Nephron progenitor cell (in vitro differentiated cells): Measurements from ENCODE around the gene ATP2C2.

Experiments
- DNase-seq: peaks from one replicate; pipeline ENCODE4 v3.0.0; 2021
- H3K27ac Mint-ChIP-seq: 2 replicates; pipeline ENCODE4 v1.8.0; 2021; ENCODE audit warnings: mild to moderate bottlenecking, moderate library complexity, mixed read lengths
- H3K27me3 Mint-ChIP-seq: 2 replicates; pipeline ENCODE4 v1.8.0; 2021; ENCODE audit warnings: mild to moderate bottlenecking, low read depth, mixed read lengths; ENCODE audit not compliant: poor library complexity
- H3K36me3 Mint-ChIP-seq: 2 replicates; pipeline ENCODE4 v1.8.0; 2021; ENCODE audit warnings: low read depth, mixed read lengths
- H3K4me1 Mint-ChIP-seq: 2 replicates; pipeline ENCODE4 v1.8.0; 2021; ENCODE audit warnings: mixed read lengths
- H3K4me3 Mint-ChIP-seq: 2 replicates; pipeline ENCODE4 v1.8.0; 2021; ENCODE audit warnings: mild to moderate bottlenecking, moderate library complexity, mixed read lengths
- H3K9me3 Mint-ChIP-seq: 2 replicates; pipeline ENCODE4 v1.8.0; 2021; ENCODE audit warnings: mild to moderate bottlenecking, moderate library complexity, mixed read lengths
- CTCF ChIP-seq: fragments of 200-600 bp; sonication (generic); IDR thresholded peaks from 2 replicates; pipeline ENCODE4 v1.5.0; 2021; ENCODE audit warnings: antibody characterized with exemption

Gene ATP2C2

GRCh38 chr16:84367297-84367680 lies 1.0 kb upstream of the ATP2C2 start:
- Mint-ChIP-seq H3K27me3 (peaks cover 67% of the 10 kb centered on the region), H3K27ac (no peak overlapping the region), H3K9me3 (no peaks in the 10 kb centered on the region), H3K36me3 (no peaks in the 10 kb centered on the region), H3K4me1 (peaks cover 24% of the 10 kb centered on the region), H3K4me3 (peak overlapping the region; percentile 40)
- no peak for TF ChIP-seq CTCF
- DNase-seq: no peak

GRCh38 chr16:84367750-84368307 lies 509 bp upstream of the ATP2C2 start:
- no peak for TF ChIP-seq CTCF

GRCh38 chr16:84369105-84369504 lies 767 bp downstream of the ATP2C2 start:
- peaks cover 8% of the 10 kb centered on the region for H3K4me1 Mint-ChIP-seq
- H3K9me3 Mint-ChIP-seq: no peaks in the 10 kb centered on the region
- TF ChIP-seq CTCF: no peak
- H3K36me3 Mint-ChIP-seq: no peaks in the 10 kb centered on the region
- H3K27me3 Mint-ChIP-seq: peaks cover 78% of the 10 kb centered on the region
- no peak overlapping the region for H3K27ac Mint-ChIP-seq
- DNase-seq: no peak
- peak overlapping the region; percentile 79 for H3K4me3 Mint-ChIP-seq

More at GRCh38 chr16:84367750-84368307, 509 bp upstream of the ATP2C2 start:
- H3K27me3 Mint-ChIP-seq: peaks cover 70% of the 10 kb centered on the region
- no peak for DNase-seq
- H3K9me3 Mint-ChIP-seq: no peaks in the 10 kb centered on the region
- H3K4me1 Mint-ChIP-seq: peaks cover 19% of the 10 kb centered on the region
- H3K4me3 Mint-ChIP-seq: peak overlapping the region; percentile 36
- H3K36me3 Mint-ChIP-seq: no peaks in the 10 kb centered on the region
- no peak overlapping the region for H3K27ac Mint-ChIP-seq

GRCh38 chr16:84369938-84370627 lies 1.7 kb downstream of the ATP2C2 start:
- Mint-ChIP-seq H3K9me3 (no peaks in the 10 kb centered on the region), H3K4me3 (no peak overlapping the region), H3K4me1 (peaks cover 4% of the 10 kb centered on the region), H3K36me3 (no peaks in the 10 kb centered on the region), H3K27me3 (peaks cover 82% of the 10 kb centered on the region), H3K27ac (no peak overlapping the region)
- TF ChIP-seq CTCF: no peak
- no peak for DNase-seq

- TF ChIP-seq CTCF: no peak
- Mint-ChIP-seq H3K4me3 (no peak overlapping the region), H3K27me3 (peaks cover 83% of the 10 kb centered on the region), H3K4me1 (peaks cover 4% of the 10 kb centered on the region), H3K36me3 (no peaks in the 10 kb centered on the region), H3K27ac (no peak overlapping the region), H3K9me3 (no peaks in the 10 kb centered on the region)
- no peak for DNase-seq
These were observed 2.6 kb downstream of the ATP2C2 start for GRCh38 chr16:84370723-84371552.
